ENCODE measurements around the gene NOP10. TPM values are rescaled to one million over a fixed set of nuclear protein-coding genes. Genes with fewer than 3 reads are reported as not detected.
A peak's percentile ranks its signal among the peaks of the same experiment; 100 is the strongest.
"Not testable (repeated sequence)": the region's sequence is repeated elsewhere in the genome, so short reads cannot be mapped to it uniquely, and the experiment has no call there.

The NOP10 gene
- total RNA-seq (10 to 100 TPM; 75.5 to 79.8 TPM), polyA plus RNA-seq (ENCODE audit: insufficient read depth, low read depth, low replicate concordance) (86.2 TPM)
- long read RNA-seq, donor 1, transcript NOP10-201 (2 exons, 554 nt) = major isoform, 99 of 99 reads
- long read RNA-seq, donor 1, partial matches to known transcripts = 0 of 99 reads
- long read RNA-seq, donor 1, other reads (novel, unspliced or antisense) = 0 of 99 reads
- long read RNA-seq, donor 2, transcript NOP10-201 (2 exons, 554 nt) = major isoform, 86 of 86 reads
- long read RNA-seq, donor 2, partial matches to known transcripts = 0 of 86 reads
- long read RNA-seq, donor 2, other reads (novel, unspliced or antisense) = 0 of 86 reads

DNA sequence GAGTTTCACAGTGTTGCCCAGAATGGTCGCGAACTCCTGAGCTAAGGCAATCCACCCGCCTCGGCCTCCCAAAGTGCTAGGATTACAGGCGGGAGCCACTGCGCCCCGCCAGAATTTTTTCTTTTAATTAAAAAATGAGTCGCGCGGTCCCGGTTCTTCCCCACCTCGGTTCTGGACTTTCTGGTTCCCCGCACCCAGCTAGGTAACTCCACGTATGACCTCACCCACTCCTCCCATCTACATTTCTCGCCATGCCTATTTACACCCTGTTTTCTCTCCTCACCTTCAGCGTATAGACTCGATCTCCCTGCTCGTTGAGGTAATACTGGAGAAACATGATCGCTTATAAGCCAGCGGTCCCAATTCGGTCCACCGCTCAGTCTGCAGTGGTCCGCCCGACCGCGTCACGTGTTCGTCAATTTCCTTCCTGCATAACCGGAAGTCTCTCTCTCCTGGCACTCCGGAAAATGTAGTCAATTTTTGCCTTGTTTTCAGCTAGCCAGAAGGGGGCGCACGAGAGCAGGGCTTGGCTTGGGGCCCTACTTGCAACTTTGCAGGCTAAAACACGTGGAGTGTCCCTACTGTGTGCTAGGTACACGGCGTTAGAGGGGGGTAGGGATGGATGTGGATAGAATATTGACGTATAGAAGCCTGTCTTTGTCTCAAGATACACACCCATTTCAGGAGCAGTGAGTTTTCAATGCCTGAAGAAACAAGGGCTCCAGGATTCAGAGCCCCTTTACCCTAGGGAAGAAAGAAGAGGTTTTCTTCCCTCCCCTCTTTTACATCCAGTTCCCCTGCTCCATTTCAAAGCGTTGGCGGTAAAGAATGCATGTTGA lies at the start of gene NOP10, which contains the start of gene NUTM1:
Gene NOP10, minus strand, starts transcription at position 400 of the 839 bp plus-strand sequence. Its CDS starts 63 bp downstream, at position 337.
Gene NUTM1, plus strand, starts transcription at position 579 of the 839 bp plus-strand sequence. CDS start 382 bp downstream, outside the sequence.
- Histone ChIP-seq H3K27ac (peak within 1 kb of the TSS; percentile 86 to 94), H3K36me3 (ENCODE audit: low read depth, missing control alignments) (no peaks in the 10 kb centered on the region), H3K4me1 (no peaks in the 10 kb centered on the region), H3K9me3 (no peaks in the 10 kb centered on the region), H3K27me3 (no peaks in the 10 kb centered on the region), H3K4me3 (peak within 1 kb of the TSS; percentile 88 to 90)
- intact Hi-C loops (cut with DNase I; ENCODE audit: low total_unique reads) = no loop called here
- peak; percentile 95 for DNase-seq
- TF ChIP-seq CTCF (IDR thresholded peaks at IDR 0.05) (peak; percentile 96 to 99 (median 98)), POLR2A (IDR thresholded peaks at IDR 0.05) (no peak)
- WGBS, 2 donors = 1 to 2% methylated on average over 38 of the region's 38 CpGs

DNA sequence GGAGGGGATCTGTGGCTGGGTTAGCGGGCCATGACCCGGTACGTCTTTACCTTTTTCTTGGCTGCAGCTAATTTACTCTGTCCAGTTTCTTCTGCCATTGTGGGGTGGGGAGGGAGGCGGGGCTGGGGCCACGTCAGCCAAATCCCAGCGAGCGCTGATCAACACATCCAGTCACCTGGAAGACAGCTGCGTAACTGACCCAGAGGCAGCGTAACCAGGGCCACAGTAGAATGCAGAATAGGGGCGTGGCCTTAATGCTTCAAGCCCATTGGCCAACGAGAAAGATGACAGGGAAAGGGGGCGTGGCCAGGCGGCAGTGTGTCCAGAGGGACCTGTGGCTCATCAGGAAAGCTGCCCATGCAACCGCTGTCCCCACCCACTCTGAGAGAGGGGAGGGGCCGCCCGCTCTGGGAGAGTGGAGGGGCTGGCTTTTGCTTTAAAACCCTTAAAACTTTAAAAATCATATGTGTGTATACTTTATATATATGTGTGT lies 46.7 kb upstream of the NOP10 start:
- H3K4me1 ChIP-seq; DNase-seq; H3K9me3 ChIP-seq; H3K36me3 ChIP-seq (ENCODE audit: low read depth, missing control alignments); H3K27ac ChIP-seq; H3K4me3 ChIP-seq; intact Hi-C loops (cut with DNase I; ENCODE audit: low total_unique reads); H3K27me3 ChIP-seq: not testable (repeated sequence)
- WGBS, 2 donors = no CpG with 5 or more reads among the region's 16 CpGs

GRCh38 chr15:34381829-34382521 lies 39.0 kb upstream of the NOP10 start:
- H3K4me1 ChIP-seq; H3K27me3 ChIP-seq; H3K27ac ChIP-seq; H3K9me3 ChIP-seq; DNase-seq; H3K36me3 ChIP-seq (ENCODE audit: low read depth, missing control alignments); H3K4me3 ChIP-seq; intact Hi-C loops (cut with DNase I; ENCODE audit: low total_unique reads): not testable (repeated sequence)
- WGBS, 2 donors = no CpG with 5 or more reads among the region's 19 CpGs

GRCh38 chr15:34380491-34380890 lies 37.6 kb upstream of the NOP10 start:
- H3K36me3 ChIP-seq (ENCODE audit: low read depth, missing control alignments); H3K4me3 ChIP-seq; H3K9me3 ChIP-seq; intact Hi-C loops (cut with DNase I; ENCODE audit: low total_unique reads); H3K27ac ChIP-seq; DNase-seq; H3K4me1 ChIP-seq; H3K27me3 ChIP-seq: not testable (repeated sequence)
- 90 to 92% methylated on average over 4 of the region's 4 CpGs for WGBS, 2 donors

DNA sequence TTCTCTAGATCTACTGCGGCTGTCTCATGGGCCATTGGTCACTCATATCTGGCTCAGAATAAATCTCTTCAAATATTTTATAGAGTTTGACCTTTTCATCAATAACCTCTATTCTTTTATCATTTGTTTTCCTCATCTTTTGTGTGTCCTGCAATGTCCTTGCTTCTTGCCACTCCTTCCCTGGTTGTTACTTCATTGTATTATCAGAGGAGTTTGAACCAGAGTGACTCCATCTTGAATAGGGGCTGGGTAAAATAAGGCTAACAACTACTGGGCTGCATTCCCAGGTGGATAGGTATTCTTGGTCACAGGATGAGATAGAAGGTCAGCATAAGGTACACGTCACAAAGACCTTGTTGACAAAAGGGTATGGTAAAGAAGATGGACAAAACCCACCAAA lies 33.9 kb upstream of the NOP10 start:
- intact Hi-C loops (cut with DNase I; ENCODE audit: low total_unique reads) = no loop called here
- no peak for TF ChIP-seq CTCF (IDR thresholded peaks at IDR 0.05)
- TF ChIP-seq POLR2A (IDR thresholded peaks at IDR 0.05) = no peak
- Histone ChIP-seq H3K27ac (no peak overlapping the region), H3K27me3 (no peaks in the 10 kb centered on the region), H3K4me3 (no peak overlapping the region), H3K36me3 (ENCODE audit: low read depth, missing control alignments) (no peaks in the 10 kb centered on the region), H3K9me3 (no peaks in the 10 kb centered on the region), H3K4me1 (no peaks in the 10 kb centered on the region)
- 95 to 98% methylated on average over 2 of the region's 2 CpGs for WGBS, 2 donors
- DNase-seq = no peak

DNA sequence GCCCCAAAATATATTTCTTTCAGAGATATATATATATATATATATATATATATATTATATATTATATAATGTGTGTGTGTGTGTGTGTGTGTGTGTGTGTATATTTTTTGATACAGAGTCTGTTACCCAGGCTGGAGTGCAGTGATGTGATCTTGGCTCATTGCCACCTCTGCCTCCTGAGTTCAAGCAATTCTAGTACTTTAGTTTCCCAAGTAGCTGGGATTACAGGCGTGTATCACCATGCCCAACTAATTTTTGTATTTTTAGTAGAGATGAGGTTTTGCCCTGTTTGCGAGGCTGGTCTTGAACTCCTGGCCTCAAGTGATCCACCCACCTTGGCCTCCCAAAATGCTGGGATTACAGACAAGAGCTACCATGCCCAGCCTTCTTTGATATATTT lies 32.6 kb upstream of the NOP10 start:
- H3K4me1 ChIP-seq; intact Hi-C loops (cut with DNase I; ENCODE audit: low total_unique reads); H3K4me3 ChIP-seq; H3K27ac ChIP-seq; H3K27me3 ChIP-seq; H3K9me3 ChIP-seq; H3K36me3 ChIP-seq (ENCODE audit: low read depth, missing control alignments); DNase-seq: not testable (repeated sequence)
- WGBS, 2 donors = 95 to 100% methylated on average over 2 of the region's 2 CpGs

All from testis (tissue), 5 donors.